OCI-LY3 (cell line): Measurements from ENCODE around the gene KIRREL1.

Experiments
- H2AFZ ChIP-seq: fragments of 200-600, 300-600 bp; shearing (Covaris generic); 2 replicates; pipeline ENCODE4 v1.6.0; 2014; ENCODE audit warnings: antibody characterized with exemption, low read depth, low read length
- H3K27ac ChIP-seq: fragments of 200-600, 300-600 bp; sonication (generic); 2 replicates; pipeline ENCODE4 v1.5.1; 2014; ENCODE audit warnings: mild to moderate bottlenecking, low read length, moderate library complexity, mixed read lengths
- H3K27me3 ChIP-seq: fragments of 200-600, 300-600 bp; sonication (generic); 2 replicates; pipeline ENCODE4 v1.6.1; 2014; ENCODE audit warnings: low read depth, low read length, mixed read lengths
- H3K36me3 ChIP-seq: fragments of 200-600, 300-600 bp; sonication (generic); replicated peaks from 2 replicates; pipeline ENCODE3; 2014; ENCODE audit warnings: low read depth, low read length, mixed read lengths
- H3K4me1 ChIP-seq: fragments of 300-600, 200-600 bp; sonication (generic); 2 replicates; pipeline ENCODE4 v1.6.1; 2014; ENCODE audit warnings: low read length, mixed read lengths
- H3K4me2 ChIP-seq: fragments of 200-600, 300-600 bp; sonication (generic); 2 replicates; pipeline ENCODE4 v1.6.1; 2014; ENCODE audit warnings: low read length, mixed read lengths
- H3K4me3 ChIP-seq: fragments of 300-600, 200-600 bp; sonication (generic); 2 replicates; pipeline ENCODE4 v1.5.1; 2014; ENCODE audit warnings: antibody characterized with exemption, mild to moderate bottlenecking, low read length, moderate library complexity
- H3K79me2 ChIP-seq: fragments of 300-600, 200-600 bp; shearing (Covaris generic); 2 replicates; pipeline ENCODE4 v1.6.1; 2014; ENCODE audit warnings: mild to moderate bottlenecking, low read length, mixed read lengths
- H3K9ac ChIP-seq: fragments of 300-600, 200-600 bp; shearing (Covaris generic); 2 replicates; pipeline ENCODE4 v1.6.0; 2014; ENCODE audit warnings: mild to moderate bottlenecking, low read length, moderate library complexity
- H3K9me3 ChIP-seq: fragments of 200-600, 300-600 bp; shearing (Covaris generic); 2 replicates; pipeline ENCODE4 v1.6.1; 2014; ENCODE audit warnings: low read length, mixed read lengths; ENCODE audit not compliant: insufficient read depth
- H4K20me1 ChIP-seq: fragments of 200-600, 300-600 bp; sonication (generic); 2 replicates; pipeline ENCODE4 v1.6.1; 2016; ENCODE audit warnings: low read length, mixed read lengths; ENCODE audit not compliant: insufficient read depth
- EZH2phosphoT487 ChIP-seq: fragments of 200-600 bp; shearing (Covaris generic); IDR thresholded peaks from 2 replicates; pipeline ENCODE4 v1.6.1; 2018; ENCODE audit warnings: antibody characterized with exemption, mixed run types, low read depth
- TF ChIP-seq, protein P1 (sequence below): fragments of 200-600, 300-600 bp; sonication (generic); IDR thresholded peaks from 2 replicates; pipeline ENCODE4 v1.5.1; 2014; ENCODE audit warnings: antibody characterized with exemption, low read length, low read depth

KIRREL1 gene

DNA sequence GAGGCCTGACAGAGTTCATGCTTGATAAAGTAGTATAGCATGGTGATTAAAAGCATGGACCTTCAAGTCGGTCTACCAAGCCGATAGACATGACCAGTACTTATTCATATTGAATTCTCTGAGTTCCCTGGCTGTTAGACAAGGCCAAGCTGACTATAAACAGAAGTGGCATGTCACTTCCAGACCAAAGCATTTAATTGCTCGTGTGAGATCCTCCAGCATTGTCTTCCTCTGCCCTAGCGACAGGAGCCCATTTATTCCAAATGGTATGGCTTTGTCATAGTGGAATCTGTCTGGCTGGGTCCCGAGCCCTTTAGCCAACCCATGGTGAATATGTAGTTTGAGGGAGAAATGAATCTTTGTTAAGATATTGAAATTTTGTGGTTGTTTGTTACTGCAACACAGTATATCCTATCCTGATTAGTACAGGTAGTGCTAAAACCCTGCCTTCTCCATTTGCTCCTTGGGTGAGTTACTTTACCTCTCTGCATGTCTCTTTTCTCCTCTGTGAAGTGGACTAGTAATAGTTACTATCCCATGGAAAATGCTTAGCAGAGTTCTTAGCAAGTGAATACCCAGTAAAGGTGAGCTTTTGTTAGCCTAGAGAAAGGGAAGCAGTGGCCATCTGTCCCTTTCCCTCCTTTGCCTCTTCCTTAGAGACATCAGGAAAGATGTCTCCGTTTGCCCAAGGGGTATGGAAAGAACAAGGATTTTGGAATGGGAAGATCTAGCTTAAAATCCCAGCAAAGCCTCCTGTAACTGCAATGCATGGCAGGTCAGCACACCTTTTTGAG lies 109.6 kb downstream of the KIRREL1 start:
- no peaks in the 10 kb centered on the region for H3K79me2 ChIP-seq
- H3K9ac ChIP-seq, result no peak overlapping the region
- no peaks in the 10 kb centered on the region for H4K20me1 ChIP-seq
- no peak for TF ChIP-seq EZH2phosphoT487
- TF ChIP-seq, protein P1, sequence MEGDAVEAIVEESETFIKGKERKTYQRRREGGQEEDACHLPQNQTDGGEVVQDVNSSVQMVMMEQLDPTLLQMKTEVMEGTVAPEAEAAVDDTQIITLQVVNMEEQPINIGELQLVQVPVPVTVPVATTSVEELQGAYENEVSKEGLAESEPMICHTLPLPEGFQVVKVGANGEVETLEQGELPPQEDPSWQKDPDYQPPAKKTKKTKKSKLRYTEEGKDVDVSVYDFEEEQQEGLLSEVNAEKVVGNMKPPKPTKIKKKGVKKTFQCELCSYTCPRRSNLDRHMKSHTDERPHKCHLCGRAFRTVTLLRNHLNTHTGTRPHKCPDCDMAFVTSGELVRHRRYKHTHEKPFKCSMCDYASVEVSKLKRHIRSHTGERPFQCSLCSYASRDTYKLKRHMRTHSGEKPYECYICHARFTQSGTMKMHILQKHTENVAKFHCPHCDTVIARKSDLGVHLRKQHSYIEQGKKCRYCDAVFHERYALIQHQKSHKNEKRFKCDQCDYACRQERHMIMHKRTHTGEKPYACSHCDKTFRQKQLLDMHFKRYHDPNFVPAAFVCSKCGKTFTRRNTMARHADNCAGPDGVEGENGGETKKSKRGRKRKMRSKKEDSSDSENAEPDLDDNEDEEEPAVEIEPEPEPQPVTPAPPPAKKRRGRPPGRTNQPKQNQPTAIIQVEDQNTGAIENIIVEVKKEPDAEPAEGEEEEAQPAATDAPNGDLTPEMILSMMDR, result no peak
- H3K4me3 ChIP-seq, result no peak overlapping the region
- no peak overlapping the region for H3K27ac ChIP-seq
- H3K36me3 ChIP-seq, result no peaks in the 10 kb centered on the region
- H3K4me2 ChIP-seq, result no peak overlapping the region
- no peak overlapping the region for H2AFZ ChIP-seq
- peaks cover 4% of the 10 kb centered on the region for H3K4me1 ChIP-seq
- H3K9me3 ChIP-seq, result no peaks in the 10 kb centered on the region
- H3K27me3 ChIP-seq, result peaks cover 42% of the 10 kb centered on the region

DNA sequence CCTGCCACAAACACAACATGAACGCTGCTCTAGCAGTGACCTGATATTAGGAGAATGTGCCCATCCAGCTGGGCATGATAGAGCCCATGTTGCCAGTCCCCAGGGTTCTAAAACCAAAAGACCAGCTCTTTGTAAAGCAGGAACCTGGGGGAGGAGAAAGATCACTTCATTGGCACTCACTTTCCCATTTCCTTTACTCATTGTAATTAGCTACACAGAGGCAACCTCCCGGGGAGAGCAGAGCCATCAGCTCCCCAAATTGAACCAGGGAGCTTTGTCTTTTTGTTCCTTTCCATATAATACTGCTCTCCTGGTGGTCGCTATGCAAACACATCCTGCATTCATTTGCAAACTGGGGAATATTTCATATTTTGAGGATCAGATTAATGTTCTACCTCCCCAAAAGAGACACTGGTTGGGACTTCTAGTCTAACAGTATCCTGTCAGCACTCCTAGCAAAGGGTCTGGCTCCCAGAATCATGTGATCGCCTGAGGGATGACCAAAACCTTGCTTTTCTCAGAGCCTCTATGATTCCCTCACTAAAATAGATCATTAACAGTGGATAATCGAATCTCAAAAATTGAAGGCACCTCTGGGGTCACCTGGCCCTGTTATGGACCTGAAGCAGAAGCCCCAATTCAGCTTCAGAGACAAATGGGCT lies 110.5 kb downstream of the KIRREL1 start:
- Histone ChIP-seq H2AFZ (no peak overlapping the region), H3K27me3 (peaks cover 42% of the 10 kb centered on the region), H3K9me3 (0 out of 2 replicates have a peak, but pooled peaks cover under 1% of the 10 kb centered on the region), H3K9ac (no peak overlapping the region), H3K79me2 (no peaks in the 10 kb centered on the region), H3K27ac (no peak overlapping the region), H3K36me3 (no peaks in the 10 kb centered on the region), H3K4me2 (no peak overlapping the region), H3K4me3 (no peak overlapping the region), H4K20me1 (no peaks in the 10 kb centered on the region), H3K4me1 (peaks cover 9% of the 10 kb centered on the region)
- no peak for TF ChIP-seq EZH2phosphoT487
- TF ChIP-seq, protein P1, result no peak

DNA sequence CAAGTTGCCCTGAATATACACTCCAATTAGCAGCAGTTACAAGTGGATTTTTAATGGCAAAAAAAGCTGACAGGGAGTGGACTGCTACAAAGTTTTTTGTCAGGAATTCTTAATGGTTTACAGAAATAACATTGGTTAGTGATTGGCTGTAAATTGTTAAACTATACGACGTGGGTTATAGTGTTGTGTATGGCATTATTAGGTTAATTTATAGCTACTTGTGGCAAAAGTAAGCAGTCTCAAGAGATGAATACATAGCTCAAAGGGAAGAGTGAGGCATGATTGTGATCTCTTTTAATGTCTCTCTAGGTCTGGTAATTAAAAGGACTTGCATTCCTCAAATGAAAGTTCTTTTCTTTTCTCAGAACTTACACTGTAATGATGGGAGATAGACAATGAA lies 111.4 kb downstream of the KIRREL1 start:
- 0 out of 2 replicates have a peak, but pooled peaks cover 5% of the 10 kb centered on the region for H3K9me3 ChIP-seq
- no peak overlapping the region for H2AFZ ChIP-seq
- H3K27ac ChIP-seq, result no peak overlapping the region
- peaks cover 44% of the 10 kb centered on the region for H3K27me3 ChIP-seq
- TF ChIP-seq, protein P1, result no peak
- H3K79me2 ChIP-seq, result no peaks in the 10 kb centered on the region
- H3K36me3 ChIP-seq, result no peaks in the 10 kb centered on the region
- H3K4me2 ChIP-seq, result no peak overlapping the region
- peaks cover 9% of the 10 kb centered on the region for H3K4me1 ChIP-seq
- H3K9ac ChIP-seq, result no peak overlapping the region
- no peaks in the 10 kb centered on the region for H4K20me1 ChIP-seq
- H3K4me3 ChIP-seq, result no peak overlapping the region

DNA sequence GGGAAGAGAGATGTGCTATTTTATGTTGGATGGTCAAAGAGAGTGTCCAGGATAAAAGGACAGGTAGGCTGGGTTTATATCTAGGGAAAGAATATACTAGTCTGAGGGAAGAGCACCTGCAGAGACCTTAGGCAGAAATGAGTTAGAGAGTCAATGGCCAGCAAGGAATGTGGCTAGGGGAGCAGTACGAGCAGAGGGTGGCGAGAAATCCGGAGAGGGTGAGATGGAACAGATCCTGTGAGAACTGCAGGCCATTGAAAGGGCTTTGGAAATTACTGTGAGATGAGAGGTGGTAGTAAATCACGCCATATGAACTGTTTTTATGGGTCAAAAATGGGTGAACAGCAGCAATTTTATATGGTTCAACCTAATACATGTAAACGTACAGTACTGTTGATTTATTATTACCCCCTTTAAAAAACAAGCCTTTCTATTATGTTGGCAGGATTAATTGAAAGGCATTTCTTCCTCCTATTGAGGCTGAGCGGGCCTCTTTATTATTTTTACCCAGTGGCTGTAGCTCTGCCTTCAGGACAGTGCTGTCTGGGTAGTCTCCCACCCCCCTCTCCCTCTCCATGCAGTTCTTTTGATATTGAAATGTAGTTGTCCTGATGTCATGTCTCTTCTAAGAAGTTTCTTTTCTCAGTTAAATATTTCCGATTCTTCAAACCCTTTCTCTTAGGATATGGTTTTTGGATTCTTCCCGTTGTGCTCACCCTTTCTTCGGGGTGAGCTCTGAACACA lies 112.1 kb downstream of the KIRREL1 start:
- Histone ChIP-seq H3K27ac (no peak overlapping the region), H3K9me3 (0 out of 2 replicates have a peak, but pooled peaks cover 5% of the 10 kb centered on the region), H3K79me2 (no peaks in the 10 kb centered on the region), H3K4me2 (no peak overlapping the region), H3K27me3 (peaks cover 45% of the 10 kb centered on the region), H3K9ac (no peak overlapping the region), H3K4me3 (no peak overlapping the region), H4K20me1 (no peaks in the 10 kb centered on the region), H3K36me3 (no peaks in the 10 kb centered on the region), H2AFZ (no peak overlapping the region), H3K4me1 (peaks cover 9% of the 10 kb centered on the region)
- TF ChIP-seq, protein P1, result no peak
- TF ChIP-seq EZH2phosphoT487, result no peak
